Coronary artery (tissue), 2 donors: Measurements from ENCODE around the gene HDAC10.

Experiments
- DNase-seq: peaks from one replicate; pipeline ENCODE4 v3.0.0-alpha.2; 2017; ENCODE audit warnings: low spot score
- H3K27ac ChIP-seq, 2 donors: fragments of 200-600 bp; sonication (generic); one replicate each; pipeline ENCODE4 v1.5.1; 2016 to 2019
- H3K4me3 ChIP-seq: fragments of 200-600 bp; sonication (generic); 2 replicates; pipeline ENCODE4 v1.5.1; 2016; ENCODE audit warnings: mild to moderate bottlenecking, moderate library complexity
- CTCF ChIP-seq: fragments of 200-600 bp; sonication (generic); IDR thresholded peaks from one replicate; pipeline ENCODE4 v1.5.1; 2019; ENCODE audit warnings: antibody characterized with exemption

The HDAC10 gene

GRCh38 chr22:50289151-50289941 is 38.3 kb upstream of the HDAC10 start:
- no peak for DNase-seq
- no peak overlapping the region for H3K4me3 ChIP-seq
- H3K27ac ChIP-seq = no peak overlapping the region
- no peak for TF ChIP-seq CTCF

GRCh38 chr22:50287731-50288130 is 36.7 kb upstream of the HDAC10 start:
- no peak overlapping the region for H3K27ac ChIP-seq

GRCh38 chr22:50286701-50287318 is 35.7 kb upstream of the HDAC10 start:
- TF ChIP-seq CTCF = no peak
- H3K4me3 ChIP-seq = no peak overlapping the region
- no peak for DNase-seq
- H3K27ac ChIP-seq = no peak overlapping the region

More at GRCh38 chr22:50287731-50288130, 36.7 kb upstream of the HDAC10 start:
- DNase-seq = no peak
- no peak overlapping the region for H3K4me3 ChIP-seq
- TF ChIP-seq CTCF = no peak

- H3K27ac ChIP-seq = no peak overlapping the region
- no peak overlapping the region for H3K4me3 ChIP-seq
- TF ChIP-seq CTCF = no peak
- no peak for DNase-seq
Observed at GRCh38 chr22:50286275-50286674, 35.2 kb upstream of the HDAC10 start.

- H3K27ac ChIP-seq = no peak overlapping the region
- no peak for TF ChIP-seq CTCF
- no peak overlapping the region for H3K4me3 ChIP-seq
- DNase-seq = no peak
Observed at GRCh38 chr22:50285568-50286229, 34.6 kb upstream of the HDAC10 start.

GRCh38 chr22:50284479-50284878 is 33.4 kb upstream of the HDAC10 start:
- H3K4me3 ChIP-seq = no peak overlapping the region
- H3K27ac ChIP-seq = no peak overlapping the region
- no peak for TF ChIP-seq CTCF

More at GRCh38 chr22:50284479-50284878, 33.4 kb upstream of the HDAC10 start:
- DNase-seq = no peak
